ENCODE measurements around the gene GNAZ.

GNAZ gene

DNA sequence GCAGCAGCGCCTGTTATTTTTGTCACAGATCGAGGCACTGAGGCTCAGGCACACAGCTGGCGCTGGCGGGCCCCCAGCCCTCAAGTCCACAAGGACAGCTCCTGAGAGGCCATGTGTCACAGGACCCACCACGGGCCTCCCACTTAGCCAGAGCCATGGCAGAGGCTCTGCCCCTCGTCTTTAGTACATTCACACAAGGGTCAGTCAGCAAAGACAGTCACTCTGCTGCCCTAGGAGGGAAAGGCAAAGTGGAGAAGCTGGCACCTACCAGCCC, 29.1 kb downstream of the GNAZ start:
- H3K27me3 ChIP-seq (replicated peaks; ENCODE audit: control insufficient read depth, insufficient read depth, low read length) = no peaks in the 10 kb centered on the region
- no peaks in the 10 kb centered on the region for H3K36me3 ChIP-seq (ENCODE audit: control insufficient read depth, insufficient read depth, low read length)
- no peak for TF ChIP-seq CTCF (IDR thresholded peaks at IDR 0.05; ENCODE audit: insufficient read depth, low read length, poor library complexity, severe bottlenecking)
- H3K4me3 ChIP-seq (replicated peaks; ENCODE audit: low read depth, low read length) = no peak overlapping the region
- DNase-seq (ENCODE audit: extremely low read depth, insufficient read length) = no peak

- H3K36me3 ChIP-seq (ENCODE audit: control insufficient read depth, insufficient read depth, low read length) = no peaks in the 10 kb centered on the region
- H3K27me3 ChIP-seq (replicated peaks; ENCODE audit: control insufficient read depth, insufficient read depth, low read length) = no peaks in the 10 kb centered on the region
- H3K4me3 ChIP-seq (replicated peaks; ENCODE audit: low read depth, low read length) = no peak overlapping the region
- TF ChIP-seq CTCF (IDR thresholded peaks at IDR 0.05; ENCODE audit: insufficient read depth, low read length, poor library complexity, severe bottlenecking) = no peak
- no peak for DNase-seq (ENCODE audit: extremely low read depth, insufficient read length)
These were observed 29.9 kb downstream of the GNAZ start for GRCh38 chr22:23100124-23100801.

DNA sequence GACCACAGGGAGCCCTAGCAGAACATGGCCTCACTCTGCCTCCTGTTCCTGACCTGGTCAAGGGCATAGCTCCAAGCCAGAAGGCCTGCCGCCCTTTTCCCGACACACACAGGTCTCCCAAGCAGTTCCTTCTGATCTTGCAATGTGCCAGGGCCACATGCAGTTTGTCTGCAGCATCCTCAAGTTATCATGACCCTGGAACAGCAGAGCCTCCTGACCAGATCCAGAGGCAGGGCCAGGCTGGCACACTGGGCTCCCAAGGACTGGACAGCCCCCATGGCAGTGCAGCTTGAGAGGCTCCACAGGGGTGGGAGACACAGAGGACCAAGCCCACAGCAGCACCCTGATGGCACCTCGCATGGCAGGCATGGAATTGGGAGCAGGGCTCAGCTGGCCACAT, 31.2 kb downstream of the GNAZ start:
- H3K27me3 ChIP-seq (replicated peaks; ENCODE audit: control insufficient read depth, insufficient read depth, low read length) = no peaks in the 10 kb centered on the region
- H3K36me3 ChIP-seq (ENCODE audit: control insufficient read depth, insufficient read depth, low read length) = no peaks in the 10 kb centered on the region
- TF ChIP-seq CTCF (IDR thresholded peaks at IDR 0.05; ENCODE audit: insufficient read depth, low read length, poor library complexity, severe bottlenecking) = no peak
- no peak overlapping the region for H3K4me3 ChIP-seq (replicated peaks; ENCODE audit: low read depth, low read length)
- DNase-seq (ENCODE audit: extremely low read depth, insufficient read length) = no peak

GRCh38 chr22:23102002-23102655, 31.8 kb downstream of the GNAZ start:
- no peak overlapping the region for H3K4me3 ChIP-seq (replicated peaks; ENCODE audit: low read depth, low read length)
- no peaks in the 10 kb centered on the region for H3K36me3 ChIP-seq (ENCODE audit: control insufficient read depth, insufficient read depth, low read length)
- no peak for DNase-seq (ENCODE audit: extremely low read depth, insufficient read length)
- no peak for TF ChIP-seq CTCF (IDR thresholded peaks at IDR 0.05; ENCODE audit: insufficient read depth, low read length, poor library complexity, severe bottlenecking)
- H3K27me3 ChIP-seq (replicated peaks; ENCODE audit: control insufficient read depth, insufficient read depth, low read length) = no peaks in the 10 kb centered on the region

DNA sequence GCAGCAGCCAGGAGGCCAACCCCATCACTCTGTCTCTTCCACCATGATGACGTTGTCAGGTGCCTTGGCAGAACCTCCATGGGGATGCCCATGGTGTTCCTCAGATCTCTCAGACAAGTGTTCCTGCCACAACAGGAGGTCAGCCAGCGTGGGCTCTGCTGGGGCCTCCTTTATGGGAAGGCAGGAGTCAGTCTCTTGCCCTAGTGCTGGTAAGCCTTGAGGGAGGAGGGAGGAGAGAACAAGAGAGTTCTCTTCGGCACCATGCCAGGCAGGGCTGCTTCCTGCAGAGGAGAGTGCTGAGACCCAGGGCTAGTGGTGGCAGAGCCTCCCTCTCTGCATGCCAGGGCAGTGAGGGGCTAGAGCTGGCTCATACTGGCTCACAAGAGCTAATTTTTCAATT, 32.5 kb downstream of the GNAZ start:
- H3K27me3 ChIP-seq (replicated peaks; ENCODE audit: control insufficient read depth, insufficient read depth, low read length) = no peaks in the 10 kb centered on the region

More for the DNA sequence above, 32.5 kb downstream of the GNAZ start:
- H3K36me3 ChIP-seq (ENCODE audit: control insufficient read depth, insufficient read depth, low read length) = no peaks in the 10 kb centered on the region
- DNase-seq (ENCODE audit: extremely low read depth, insufficient read length) = no peak
- H3K4me3 ChIP-seq (replicated peaks; ENCODE audit: low read depth, low read length) = no peak overlapping the region
- TF ChIP-seq CTCF (IDR thresholded peaks at IDR 0.05; ENCODE audit: insufficient read depth, low read length, poor library complexity, severe bottlenecking) = no peak
